MCF 10A (cell line): ENCODE results near the gene CD7. TPM values are rescaled to one million over a fixed set of nuclear protein-coding genes. Genes with fewer than 3 reads are reported as not detected.

ENCODE experiments used
- BruUV-seq: library from RNA; stranded (reverse); fragments of 400-500 nt; replicated peaks from 2 replicates; lab custom pipeline; 2021; lab: Mats Ljungman, UMichigan
- CTCF ChIA-PET: fragments of 300-600 bp; sonication (Branson Sonifier 250); formaldehyde crosslinking; extraction: SDS; loops from one replicate; lab custom pipeline; 2021; ENCODE audit warnings: antibody characterized with exemption, inconsistent platforms; lab: Yijun Ruan, JAX
- POLR2A ChIA-PET: fragments of 300-600, 350-650 bp; sonication (Branson Sonifier 250); formaldehyde crosslinking; extraction: SDS; loops from one replicate; lab custom pipeline; 2020; ENCODE audit warnings: antibody characterized with exemption, inconsistent platforms; lab: Yijun Ruan, JAX
- DNase-seq: peaks from one replicate; pipeline ENCODE4 v3.0.0-alpha.2; 2018; ENCODE audit not compliant: unreplicated experiment
- H3K27ac Mint-ChIP-seq: one replicate; pipeline ENCODE4 v1.8.0; 2022; ENCODE audit warnings: mild to moderate bottlenecking, low read depth, mixed read lengths; ENCODE audit not compliant: unreplicated experiment
- H3K27me3 Mint-ChIP-seq: one replicate; pipeline ENCODE4 v1.8.0; 2022; ENCODE audit warnings: mixed read lengths; ENCODE audit not compliant: insufficient read depth, unreplicated experiment
- H3K36me3 Mint-ChIP-seq: one replicate; pipeline ENCODE4 v1.8.0; 2022; ENCODE audit warnings: mild to moderate bottlenecking, moderate library complexity, mixed read lengths; ENCODE audit not compliant: insufficient read depth, unreplicated experiment
- H3K4me1 Mint-ChIP-seq: one replicate; pipeline ENCODE4 v1.8.0; 2022; ENCODE audit warnings: mixed read lengths; ENCODE audit not compliant: insufficient read depth, unreplicated experiment
- H3K4me3 Mint-ChIP-seq: one replicate; pipeline ENCODE4 v1.8.0; 2022; ENCODE audit warnings: mild to moderate bottlenecking, moderate library complexity, mixed read lengths; ENCODE audit not compliant: unreplicated experiment
- H3K9me3 Mint-ChIP-seq: one replicate; pipeline ENCODE4 v1.8.0; 2022; ENCODE audit warnings: mixed read lengths; ENCODE audit not compliant: unreplicated experiment
- intact Hi-C: fragments of 100-400 bp; cut with micrococcal nuclease; formaldehyde crosslinking; loops from 2 replicates; pipeline ENCODE4 v1.14.1; 2022
- total RNA-seq: library from RNA; stranded (reverse); gene quantifications from 2 replicates; pipeline ENCODE4 v1.2.3, GENCODE V29; 2022
- TF ChIP-seq, protein P1 (sequence below): fragments of 200-600 bp; IDR thresholded peaks from one replicate; pipeline ENCODE4 v1.8.0; 2022; ENCODE audit warnings: antibody characterized with exemption, mild to moderate bottlenecking; ENCODE audit not compliant: unreplicated experiment

Gene CD7
- total RNA-seq, 1 experiment from 2014 or later = 0.63 TPM

DNA sequence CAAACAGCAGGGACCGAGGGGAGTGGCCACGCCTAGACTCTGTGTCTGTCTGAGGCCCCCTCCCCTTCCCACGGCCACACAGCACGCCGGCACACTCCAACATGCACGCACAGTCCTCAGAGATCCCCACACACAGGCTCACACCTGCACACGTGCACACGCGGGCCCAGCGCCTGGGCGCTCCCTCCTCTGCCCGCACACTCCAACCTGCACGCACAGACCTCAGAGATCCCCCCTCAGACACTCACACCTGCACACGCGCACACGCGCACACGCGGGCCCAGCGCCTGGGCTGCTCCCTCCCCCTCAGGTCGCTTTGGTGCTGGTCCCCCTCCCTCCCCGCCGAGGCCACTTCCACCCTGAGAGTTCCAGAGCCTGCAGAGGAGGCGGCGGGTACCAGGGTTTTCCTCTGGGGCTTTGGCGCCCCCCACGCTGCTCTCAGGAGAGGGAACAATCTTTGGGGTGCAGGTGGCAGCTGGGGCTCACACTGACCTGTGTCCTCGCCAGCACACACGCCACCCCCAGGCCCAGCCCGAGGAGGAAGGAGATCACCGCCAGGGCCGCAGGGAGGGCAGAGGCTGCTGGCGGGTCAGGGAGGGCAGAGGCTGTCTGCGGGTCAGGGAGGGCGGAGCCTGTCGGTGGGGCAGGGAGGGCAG lies 1.6 kb downstream of the CD7 start:
- no peak overlapping the region for H3K4me3 Mint-ChIP-seq

DNA sequence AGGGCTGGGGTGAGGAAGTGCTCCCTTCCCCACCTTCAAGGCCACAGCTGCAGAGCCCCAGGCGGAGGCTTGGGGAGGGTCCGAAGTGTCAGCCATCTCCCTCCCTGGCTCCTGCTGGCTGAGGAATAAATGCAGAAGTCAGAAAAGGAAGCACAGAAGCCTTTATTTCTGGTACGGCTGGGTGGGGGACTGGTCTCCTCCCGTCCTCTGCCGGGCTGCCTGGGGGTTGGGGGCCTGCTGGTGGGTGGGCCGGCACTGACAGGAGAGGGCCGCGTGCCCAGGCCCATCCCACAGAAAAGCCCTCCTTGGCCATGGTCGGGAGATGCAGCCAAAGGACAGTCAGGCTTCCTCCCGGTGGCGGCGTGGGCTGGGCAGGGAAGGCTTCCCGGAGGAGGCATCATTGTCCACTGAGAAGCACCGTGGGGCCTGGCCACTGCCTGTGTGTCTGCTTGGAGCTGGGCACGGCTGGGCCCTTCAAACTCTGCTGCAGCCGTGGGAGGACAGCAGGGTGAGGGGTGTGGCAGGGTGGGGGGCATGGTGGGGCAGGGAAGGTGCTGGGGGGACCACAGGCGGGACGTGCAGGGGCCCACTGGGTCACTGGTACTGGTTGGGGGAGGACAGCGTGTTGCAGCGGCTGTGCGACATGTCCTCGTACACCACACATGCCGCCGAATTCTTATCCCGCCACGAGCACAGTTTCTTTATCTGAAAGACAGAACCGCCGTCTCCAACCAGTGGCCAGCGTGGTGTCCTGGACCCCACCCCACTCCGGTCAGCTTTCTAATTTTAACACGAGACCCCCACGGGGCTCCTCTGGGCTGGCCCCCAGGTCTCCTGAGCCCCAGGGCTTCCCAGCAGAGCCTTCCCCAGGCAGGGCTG lies 2.4 kb downstream of the CD7 start:
- POLR2A ChIA-PET = no interaction called here
- no peak for DNase-seq
- CTCF ChIA-PET = interaction anchor here (0.6 kb wide), 1 partner anchor 17 kb away, joined by 5 read pairs; no protein-coding TSS in a partner anchor
- no peaks in the 10 kb centered on the region for H3K9me3 Mint-ChIP-seq
- TF ChIP-seq, protein P1, sequence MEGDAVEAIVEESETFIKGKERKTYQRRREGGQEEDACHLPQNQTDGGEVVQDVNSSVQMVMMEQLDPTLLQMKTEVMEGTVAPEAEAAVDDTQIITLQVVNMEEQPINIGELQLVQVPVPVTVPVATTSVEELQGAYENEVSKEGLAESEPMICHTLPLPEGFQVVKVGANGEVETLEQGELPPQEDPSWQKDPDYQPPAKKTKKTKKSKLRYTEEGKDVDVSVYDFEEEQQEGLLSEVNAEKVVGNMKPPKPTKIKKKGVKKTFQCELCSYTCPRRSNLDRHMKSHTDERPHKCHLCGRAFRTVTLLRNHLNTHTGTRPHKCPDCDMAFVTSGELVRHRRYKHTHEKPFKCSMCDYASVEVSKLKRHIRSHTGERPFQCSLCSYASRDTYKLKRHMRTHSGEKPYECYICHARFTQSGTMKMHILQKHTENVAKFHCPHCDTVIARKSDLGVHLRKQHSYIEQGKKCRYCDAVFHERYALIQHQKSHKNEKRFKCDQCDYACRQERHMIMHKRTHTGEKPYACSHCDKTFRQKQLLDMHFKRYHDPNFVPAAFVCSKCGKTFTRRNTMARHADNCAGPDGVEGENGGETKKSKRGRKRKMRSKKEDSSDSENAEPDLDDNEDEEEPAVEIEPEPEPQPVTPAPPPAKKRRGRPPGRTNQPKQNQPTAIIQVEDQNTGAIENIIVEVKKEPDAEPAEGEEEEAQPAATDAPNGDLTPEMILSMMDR = no peak
- intact Hi-C loops = no loop called here
- BruUV-seq = no TSS peak
- H3K36me3 Mint-ChIP-seq = no peaks in the 10 kb centered on the region
- H3K4me3 Mint-ChIP-seq = no peak overlapping the region
- H3K27ac Mint-ChIP-seq = no peak overlapping the region
- peaks cover 4% of the 10 kb centered on the region for H3K4me1 Mint-ChIP-seq
- peaks cover 6% of the 10 kb centered on the region for H3K27me3 Mint-ChIP-seq

More for the DNA sequence above, 1.6 kb downstream of the CD7 start:
- no peaks in the 10 kb centered on the region for H3K4me1 Mint-ChIP-seq
- TF ChIP-seq, protein P1 = no peak
- H3K36me3 Mint-ChIP-seq = no peaks in the 10 kb centered on the region
- ChIA-PET CTCF (no interaction called here), POLR2A (interaction anchor here (2.0 kb wide), 1 partner anchor 19 kb away, joined by 7 read pairs; no protein-coding TSS in a partner anchor)
- no peak for DNase-seq
- no TSS peak for BruUV-seq
- H3K9me3 Mint-ChIP-seq = no peaks in the 10 kb centered on the region
- intact Hi-C loops = no loop called here
- no peak overlapping the region for H3K27ac Mint-ChIP-seq
- no peaks in the 10 kb centered on the region for H3K27me3 Mint-ChIP-seq

DNA sequence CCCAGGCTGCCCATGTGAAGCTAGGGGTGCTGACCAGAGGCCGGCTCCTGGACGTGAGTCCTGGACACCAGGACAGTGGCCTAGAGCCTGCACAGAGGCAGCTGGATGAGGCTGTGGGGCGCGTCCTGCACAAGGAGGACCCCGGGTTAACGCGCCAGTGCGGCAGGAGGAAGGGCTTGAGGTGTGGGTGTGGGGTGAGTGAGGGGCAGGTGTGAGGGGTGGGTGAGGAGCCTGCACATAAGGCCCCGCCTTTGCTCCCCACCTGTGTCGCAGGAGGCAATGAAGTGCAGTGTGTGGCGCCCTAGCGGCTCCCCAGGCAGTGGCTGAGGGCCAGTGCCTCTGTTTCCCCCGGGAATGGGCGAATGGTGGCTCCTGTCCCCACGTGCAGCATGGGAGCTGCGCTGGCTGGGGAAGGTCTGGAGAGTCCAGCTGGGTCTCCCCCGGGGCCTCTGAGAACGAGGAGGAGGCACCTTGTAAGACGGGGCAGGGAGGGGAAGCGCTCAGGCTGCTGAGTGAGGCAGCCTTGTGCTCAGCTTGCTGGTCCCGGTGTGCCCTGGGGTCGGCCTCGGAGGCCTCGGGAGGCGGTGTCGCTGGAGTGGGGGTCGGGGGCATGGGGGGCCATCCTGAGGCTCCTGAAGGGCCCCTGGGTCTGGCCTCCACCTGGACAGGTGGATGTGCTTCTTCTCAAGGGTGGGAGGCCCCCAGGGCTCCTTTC lies 3.2 kb downstream of the CD7 start:
- no peak for DNase-seq
- Mint-ChIP-seq H3K4me1 (peaks cover 6% of the 10 kb centered on the region), H3K9me3 (no peaks in the 10 kb centered on the region), H3K27ac (no peak overlapping the region), H3K4me3 (no peak overlapping the region), H3K27me3 (peaks cover 11% of the 10 kb centered on the region), H3K36me3 (no peaks in the 10 kb centered on the region)
- intact Hi-C loops = no loop called here
- ChIA-PET CTCF (interaction anchor here (0.7 kb wide), 1 partner anchor 111 kb away, joined by 3 read pairs; no protein-coding TSS in a partner anchor), POLR2A (no interaction called here)
- TF ChIP-seq, protein P1 = no peak
- BruUV-seq = no TSS peak
